A673 (cell line): ENCODE measurements around the gene C12orf57. TPM values are rescaled to one million over a fixed set of nuclear protein-coding genes. Genes with fewer than 3 reads are reported as not detected.
A peak's percentile ranks its signal among the peaks of the same experiment; 100 is the strongest.

Experiments used
- BruUV-seq: library from RNA; stranded (reverse); fragments of 400-500 nt; replicated peaks from 2 replicates; lab custom pipeline; 2021; lab: Mats Ljungman, UMichigan
- CTCF ChIA-PET: fragments of 300-600 bp; sonication (Branson Sonifier 250); formaldehyde crosslinking; loops from one replicate; lab custom pipeline; 2022; ENCODE audit warnings: antibody characterized with exemption; lab: Charles Lee
- POLR2A ChIA-PET: fragments of 300-600 bp; sonication (Branson Sonifier 250); formaldehyde crosslinking; loops from one replicate; lab custom pipeline; 2022; ENCODE audit warnings: antibody characterized with exemption; ENCODE audit not compliant: low non-redundant PET; lab: Charles Lee
- DNase-seq: peaks from one replicate; pipeline ENCODE4 v3.0.0-alpha.2; 2015; ENCODE audit warnings: low spot score
- H3K27ac ChIP-seq: fragments of 200-600 bp; sonication (generic); 2 replicates; pipeline ENCODE4 v1.5.1; 2016; ENCODE audit warnings: mixed run types, low read depth, mild to moderate bottlenecking, mixed read lengths, antibody characterized with exemption, low read length; ENCODE audit not compliant: poor library complexity, severe bottlenecking
- H3K27me3 ChIP-seq: fragments of 200-600 bp; sonication (generic); replicated peaks from 2 replicates; pipeline ENCODE4 v1.6.1; 2017; ENCODE audit warnings: mixed run types, low read depth, mild to moderate bottlenecking, mixed read lengths, antibody characterized with exemption, low read length; ENCODE audit not compliant: insufficient read depth, poor library complexity
- H3K36me3 ChIP-seq: fragments of 200-600 bp; sonication (generic); 2 replicates; pipeline ENCODE4 v1.6.1; 2016; ENCODE audit warnings: mixed run types, mild to moderate bottlenecking, mixed read lengths, antibody characterized with exemption, low read length; ENCODE audit not compliant: insufficient read depth, poor library complexity, severe bottlenecking
- H3K4me1 ChIP-seq: fragments of 200-600 bp; sonication (generic); 2 replicates; pipeline ENCODE4 v1.6.1; 2017; ENCODE audit warnings: mixed run types, mild to moderate bottlenecking, mixed read lengths, antibody characterized with exemption, low read length; ENCODE audit not compliant: insufficient read depth, poor library complexity, severe bottlenecking
- H3K4me3 ChIP-seq: fragments of 200-600 bp; sonication (generic); 2 replicates; pipeline ENCODE4 v1.5.1; 2016; ENCODE audit warnings: low read depth, mixed run types, mild to moderate bottlenecking, mixed read lengths, low read length; ENCODE audit not compliant: poor library complexity, severe bottlenecking
- H3K9me3 ChIP-seq: fragments of 200-600 bp; sonication (generic); 2 replicates; pipeline ENCODE4 v1.6.1; 2016; ENCODE audit warnings: mixed run types, low read depth, mild to moderate bottlenecking, mixed read lengths, antibody characterized with exemption, low read length; ENCODE audit not compliant: poor library complexity, severe bottlenecking
- CTCF ChIP-seq: fragments of 300-800, 200-600 bp; sonication (generic); conservative IDR thresholded peaks from 2 replicates; pipeline ENCODE4 v1.5.1; 2017; ENCODE audit warnings: low read depth, mild to moderate bottlenecking, antibody characterized with exemption, low read length, moderate library complexity, mixed read lengths
- EZH2 ChIP-seq: fragments of 200-600 bp; sonication (generic); IDR thresholded peaks from 2 replicates; pipeline ENCODE4 v1.6.1; 2017; ENCODE audit warnings: borderline replicate concordance, low read depth, mild to moderate bottlenecking, mixed read lengths, antibody characterized with exemption, low read length; ENCODE audit not compliant: poor library complexity, severe bottlenecking
- intact Hi-C: fragments of 100-400 bp; cut with micrococcal nuclease; formaldehyde crosslinking; loops from one replicate; pipeline ENCODE4 v1.10.0; 2022; ENCODE audit not compliant: unreplicated experiment
- total RNA-seq: library from RNA; stranded (reverse); gene quantifications from 2 replicates; pipeline ENCODE4 v1.2.3, GENCODE V29; 2021

Gene C12orf57
- total RNA-seq, 1 experiment from 2014 or later: 260 TPM

- TF ChIP-seq EZH2 (no peak), CTCF (no peak)
- Histone ChIP-seq H3K27me3 (no peaks in the 10 kb centered on the region), H3K4me3 (no peak overlapping the region), H3K4me1 (peaks cover 12% of the 10 kb centered on the region), H3K9me3 (no peaks in the 10 kb centered on the region), H3K36me3 (peaks cover 61% of the 10 kb centered on the region), H3K27ac (peak overlapping the region; percentile 17)
- POLR2A ChIA-PET: no interaction called here
- CTCF ChIA-PET: no interaction called here
- BruUV-seq: no TSS peak
- no peak for DNase-seq
- intact Hi-C loops: no loop called here
Observed at GRCh38 chr12:6974180-6974579, 30.4 kb downstream of the C12orf57 start.

GRCh38 chr12:6975297-6976032 is 31.6 kb downstream of the C12orf57 start:
- ChIA-PET POLR2A (no interaction called here), CTCF (no interaction called here)
- H3K27ac ChIP-seq: no peak overlapping the region
- no TSS peak for BruUV-seq
- DNase-seq: no peak
- TF ChIP-seq CTCF (no peak), EZH2 (no peak)
- intact Hi-C loops: no loop called here
- H3K4me3 ChIP-seq: no peak overlapping the region
- H3K36me3 ChIP-seq: peaks cover 67% of the 10 kb centered on the region
- H3K9me3 ChIP-seq: no peaks in the 10 kb centered on the region
- peaks cover 9% of the 10 kb centered on the region for H3K4me1 ChIP-seq
- no peaks in the 10 kb centered on the region for H3K27me3 ChIP-seq

GRCh38 chr12:6977653-6978052 is 33.8 kb downstream of the C12orf57 start:
- ChIA-PET POLR2A (no interaction called here), CTCF (no interaction called here)
- H3K27ac ChIP-seq: no peak overlapping the region
- no peak for TF ChIP-seq EZH2
- no peak for TF ChIP-seq CTCF
- DNase-seq: no peak
- peaks cover 83% of the 10 kb centered on the region for H3K36me3 ChIP-seq
- no peaks in the 10 kb centered on the region for H3K9me3 ChIP-seq
- H3K27me3 ChIP-seq: no peaks in the 10 kb centered on the region
- no peaks in the 10 kb centered on the region for H3K4me1 ChIP-seq
- BruUV-seq: no TSS peak
- no peak overlapping the region for H3K4me3 ChIP-seq
- intact Hi-C loops: no loop called here
